GM19395 (cell line): ENCODE results near the gene KIF18B.

Experiments used
- ATAC-seq: cut with Tn5 transposase; IDR thresholded peaks from one replicate; pipeline ENCODE4 v1.9.1; 2021; ENCODE audit warnings: mild to moderate bottlenecking, moderate library complexity; ENCODE audit not compliant: unreplicated experiment

The KIF18B gene

GRCh38 chr17:44921122-44921882 is 26.3 kb downstream of the KIF18B start:
- no peak for ATAC-seq

GRCh38 chr17:44920565-44920940 is 27.0 kb downstream of the KIF18B start:
- ATAC-seq, result no peak

GRCh38 chr17:44919885-44920564 is 27.5 kb downstream of the KIF18B start:
- ATAC-seq, result no peak

GRCh38 chr17:44919411-44919810 is 28.2 kb downstream of the KIF18B start:
- no peak for ATAC-seq

- ATAC-seq, result no peak
Observed at GRCh38 chr17:44918006-44918405, 29.6 kb downstream of the KIF18B start.

GRCh38 chr17:44917456-44917855 is 30.1 kb downstream of the KIF18B start:
- ATAC-seq, result no peak

- ATAC-seq, result no peak
Observed at GRCh38 chr17:44916781-44917241, 30.8 kb downstream of the KIF18B start.

- ATAC-seq, result no peak
Observed at GRCh38 chr17:44915862-44916780, 31.5 kb downstream of the KIF18B start.

- ATAC-seq, result no peak
Observed at GRCh38 chr17:44915321-44915726, 32.2 kb downstream of the KIF18B start, which contains the start of gene GFAP. Gene GFAP, minus strand, starts transcription at chr17:44915500. Its CDS starts 14 bp downstream, at chr17:44915486.

GRCh38 chr17:44914698-44915271 is 32.8 kb downstream of the KIF18B start:
- no peak for ATAC-seq

GRCh38 chr17:44914148-44914547 is 33.4 kb downstream of the KIF18B start:
- no peak for ATAC-seq

- no peak for ATAC-seq
Observed at GRCh38 chr17:44913676-44914075, 33.9 kb downstream of the KIF18B start.

- no peak for ATAC-seq
Observed at GRCh38 chr17:44912763-44913544, 34.6 kb downstream of the KIF18B start.

GRCh38 chr17:44911133-44912001 is 36.2 kb downstream of the KIF18B start:
- no peak for ATAC-seq

GRCh38 chr17:44910231-44911106 is 37.1 kb downstream of the KIF18B start:
- ATAC-seq, result no peak

- ATAC-seq, result no peak
Observed at GRCh38 chr17:44909681-44910144, 37.9 kb downstream of the KIF18B start.

- ATAC-seq, result no peak
Observed at GRCh38 chr17:44908761-44909326, 38.7 kb downstream of the KIF18B start.
